ENCODE measurements around the gene CHN2.
A peak's percentile ranks its signal among the peaks of the same experiment; 100 is the strongest.

Gene CHN2

GRCh38 chr7:29282819-29283414 is 88.3 kb downstream of the CHN2 start:
- no peak for DNase-seq (ENCODE audit: low read depth, low spot score)

- no peak for DNase-seq (ENCODE audit: low read depth, low spot score)
Observed at GRCh38 chr7:29284696-29285443, 90.3 kb downstream of the CHN2 start.

- no peak for DNase-seq (ENCODE audit: low read depth, low spot score)
Observed at GRCh38 chr7:29285444-29285793, 90.8 kb downstream of the CHN2 start.

DNA sequence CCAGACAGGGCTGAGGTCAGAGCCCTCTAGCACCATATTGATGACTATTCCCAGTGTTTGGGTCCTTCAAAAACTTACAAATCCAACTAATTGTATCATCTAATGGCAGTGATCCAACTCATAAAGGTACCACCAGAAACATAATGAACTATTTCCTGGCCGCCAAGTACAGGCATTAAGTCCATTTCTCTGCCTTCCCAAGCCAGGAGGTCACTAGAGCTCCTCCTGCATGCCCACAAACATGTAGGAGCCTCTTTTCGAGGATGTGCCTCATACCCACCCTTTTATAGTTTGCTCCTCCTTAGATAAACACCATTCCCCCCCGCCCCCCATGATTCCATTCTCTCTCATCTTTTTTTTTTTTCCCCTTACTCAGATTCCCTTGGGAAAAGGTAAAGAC is 91.3 kb downstream of the CHN2 start:
- DNase-seq (ENCODE audit: low read depth, low spot score) = no peak

DNA sequence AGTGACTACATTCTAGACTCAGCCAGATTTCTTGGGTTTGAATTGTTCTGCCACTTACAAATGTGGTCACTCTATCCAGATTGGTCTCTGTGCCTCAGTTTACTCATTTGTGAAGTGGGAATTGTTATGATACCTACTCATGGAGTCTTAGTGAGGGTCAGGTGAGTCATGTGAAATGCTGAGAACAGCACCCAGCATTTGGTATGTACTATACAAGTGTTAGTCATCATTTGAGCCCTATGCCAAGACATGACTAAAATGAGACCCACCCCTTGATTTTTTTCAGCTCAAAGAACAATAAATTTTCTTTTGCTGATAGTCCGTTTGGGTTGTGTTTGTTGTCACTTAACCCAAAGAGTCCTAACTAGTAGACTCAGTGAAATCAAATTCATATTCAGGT is 92.8 kb downstream of the CHN2 start:
- no peak for DNase-seq (ENCODE audit: low read depth, low spot score)

GRCh38 chr7:29288181-29289091 is 93.9 kb downstream of the CHN2 start:
- DNase-seq (ENCODE audit: low read depth, low spot score) = peak; percentile 57

GRCh38 chr7:29289156-29290021 is 94.8 kb downstream of the CHN2 start:
- no peak for DNase-seq (ENCODE audit: low read depth, low spot score)

GRCh38 chr7:29290829-29291228 is 96.3 kb downstream of the CHN2 start:
- DNase-seq (ENCODE audit: low read depth, low spot score) = no peak

GRCh38 chr7:29291723-29292618 is 97.4 kb downstream of the CHN2 start:
- DNase-seq (ENCODE audit: low read depth, low spot score) = no peak

DNA sequence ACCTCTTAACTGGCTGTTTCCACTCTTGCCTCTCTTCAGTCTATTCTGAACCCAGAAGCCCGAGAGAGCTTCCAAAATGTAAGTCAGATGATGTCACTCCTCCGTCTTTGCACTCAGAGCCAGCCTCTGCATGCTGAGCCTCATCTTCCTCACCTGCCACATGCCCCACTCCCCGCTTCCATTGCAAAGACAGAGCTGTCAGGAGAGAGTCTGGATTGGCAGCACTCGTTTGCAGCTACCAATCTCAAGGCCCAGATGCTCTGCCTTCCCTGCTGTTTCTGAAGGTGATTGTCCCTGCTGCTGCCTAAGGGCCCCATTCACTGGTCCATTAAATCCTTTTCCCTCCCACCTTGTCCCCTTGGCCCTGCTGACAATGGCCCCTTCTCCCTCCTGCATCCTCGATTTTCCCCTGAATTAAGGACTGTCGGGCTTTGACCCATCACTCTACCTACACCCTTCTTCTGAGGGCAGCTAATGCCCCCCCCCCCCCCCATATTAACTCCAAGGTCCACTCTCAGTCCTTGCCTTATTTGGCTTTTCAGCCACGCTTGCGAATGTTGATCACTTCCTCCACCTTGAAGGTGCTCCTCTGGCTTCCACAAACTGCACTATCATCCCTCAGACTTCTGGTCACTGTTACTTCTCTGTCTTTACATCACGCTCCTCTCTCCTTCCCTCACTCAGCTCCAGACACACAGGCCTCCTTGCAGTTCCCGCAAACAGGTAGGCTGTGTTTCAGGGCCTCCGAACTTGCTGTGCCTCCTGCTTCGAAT is 98.5 kb downstream of the CHN2 start:
- no peak for DNase-seq (ENCODE audit: low read depth, low spot score)

DNA sequence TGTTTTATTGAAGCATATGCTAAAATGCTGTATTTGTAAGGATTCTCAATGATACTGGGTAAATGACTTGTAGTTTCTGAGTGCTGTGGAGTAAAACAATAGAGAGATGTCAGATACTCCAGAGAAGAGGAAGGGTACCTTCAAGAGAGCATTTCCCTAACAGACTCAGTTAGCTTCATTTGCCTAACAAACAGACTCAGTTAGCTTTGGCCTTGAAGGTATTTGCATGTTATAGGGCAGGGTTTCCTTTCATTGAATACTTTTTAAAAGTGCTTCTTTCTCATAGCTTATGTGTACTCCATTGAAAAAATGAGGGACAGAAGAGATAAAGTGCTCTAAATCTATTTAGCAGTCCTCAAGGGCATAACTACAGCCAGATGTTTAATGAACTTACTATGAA is 101.8 kb downstream of the CHN2 start:
- no peak for DNase-seq (ENCODE audit: low read depth, low spot score)

- no peak for DNase-seq (ENCODE audit: low read depth, low spot score)
Observed at GRCh38 chr7:29297194-29297890, 102.8 kb downstream of the CHN2 start.

DNA sequence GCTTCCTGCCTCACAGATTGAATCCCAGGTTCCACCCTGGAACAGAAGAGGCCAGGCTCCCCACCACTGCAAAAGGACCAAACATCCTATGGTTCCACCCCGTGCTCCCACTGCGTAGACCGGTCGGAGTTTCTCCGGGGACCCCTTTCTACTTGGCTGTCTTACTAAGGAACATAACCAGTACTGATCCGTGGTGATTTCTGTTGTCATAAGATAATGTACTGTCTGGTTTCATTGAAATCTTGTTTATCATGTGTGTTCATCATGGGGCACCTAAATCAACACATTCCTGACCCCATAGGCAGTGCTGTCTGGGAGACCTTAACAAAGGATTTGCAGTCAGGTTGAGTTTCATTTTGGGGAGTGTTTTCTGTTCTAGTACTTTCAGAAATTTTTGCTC is 104.5 kb downstream of the CHN2 start:
- DNase-seq (ENCODE audit: low read depth, low spot score) = no peak

- peak; percentile 78 for DNase-seq (ENCODE audit: low read depth, low spot score)
Observed at GRCh38 chr7:29300026-29300480, 105.5 kb downstream of the CHN2 start.

- no peak for DNase-seq (ENCODE audit: low read depth, low spot score)
Observed at GRCh38 chr7:29300649-29301048, 106.1 kb downstream of the CHN2 start.

GRCh38 chr7:29302666-29303395 is 108.3 kb downstream of the CHN2 start:
- DNase-seq (ENCODE audit: low read depth, low spot score) = no peak

- DNase-seq (ENCODE audit: low read depth, low spot score) = peak; percentile 66
Observed at GRCh38 chr7:29304756-29305155, 110.2 kb downstream of the CHN2 start.

DNA sequence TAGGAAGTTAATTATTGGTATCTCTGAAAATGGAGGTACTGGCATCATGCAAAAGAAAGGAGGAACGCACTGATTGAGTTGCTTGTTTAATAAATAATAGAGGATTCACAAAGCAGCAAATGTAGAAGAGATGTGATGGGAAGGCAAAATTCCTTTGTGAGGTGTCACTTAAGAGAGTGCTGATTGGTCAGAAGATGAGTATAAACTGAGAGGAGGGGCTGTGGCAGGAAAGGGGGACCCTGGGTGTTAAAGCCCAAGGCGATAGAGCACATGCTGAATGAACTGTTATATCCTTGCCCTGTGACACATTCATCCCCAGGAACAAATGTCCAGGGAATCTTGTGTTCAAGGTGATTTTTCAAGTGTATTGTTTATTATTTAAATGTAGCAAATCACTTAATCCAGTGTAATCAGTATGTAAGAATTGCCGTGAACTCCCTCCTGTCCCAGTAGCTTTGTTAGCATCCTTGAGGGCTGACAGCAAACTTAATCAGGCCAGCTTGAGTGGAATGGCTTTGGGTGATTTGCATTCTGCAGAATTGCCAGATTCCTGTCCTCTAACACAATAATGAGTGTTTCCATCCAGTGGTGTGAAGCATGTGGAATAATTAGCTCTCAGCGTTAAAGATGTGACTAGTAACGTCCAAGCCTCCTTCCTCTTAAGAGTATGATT is 111.9 kb downstream of the CHN2 start:
- DNase-seq (ENCODE audit: low read depth, low spot score) = no peak

Measured in ELF-1 (cell line).